WTC11 (cell line): ENCODE measurements around the gene C19orf73. TPM values are rescaled to one million over a fixed set of nuclear protein-coding genes. Genes with fewer than 3 reads are reported as not detected.

Experiments
- ATAC-seq: fragments of 200-7000 bp; cut with Tn5 transposase; 2 replicates; pipeline ENCODE4 v1.10.0; 2021; ENCODE audit warnings: mild to moderate bottlenecking, moderate library complexity
- CTCF ChIA-PET: fragments of 300-600 bp; sonication (Branson Sonifier 250); formaldehyde crosslinking; loops from one replicate; lab custom pipeline; 2021; ENCODE audit warnings: antibody characterized with exemption; lab: Charles Lee
- POLR2A ChIA-PET: fragments of 350-600 bp; sonication (Branson Sonifier 250); formaldehyde crosslinking; loops from one replicate; lab custom pipeline; 2021; ENCODE audit warnings: antibody characterized with exemption; lab: Charles Lee
- DNase-seq: peaks from one replicate; pipeline ENCODE4 v3.0.0; 2021; ENCODE audit warnings: low spot score
- H3K27ac Mint-ChIP-seq: 2 replicates; pipeline ENCODE4 v1.8.0; 2021; ENCODE audit warnings: mixed read lengths
- H3K27me3 Mint-ChIP-seq: 2 replicates; pipeline ENCODE4 v1.8.0; 2021; ENCODE audit warnings: low read depth, mild to moderate bottlenecking, moderate library complexity, mixed read lengths
- H3K36me3 Mint-ChIP-seq: 2 replicates; pipeline ENCODE4 v1.8.0; 2021; ENCODE audit warnings: mixed read lengths
- H3K4me1 Mint-ChIP-seq: 2 replicates; pipeline ENCODE4 v1.8.0; 2022; ENCODE audit warnings: mixed read lengths
- H3K4me3 Mint-ChIP-seq: 2 replicates; pipeline ENCODE4 v1.8.0; 2021; ENCODE audit warnings: mild to moderate bottlenecking, moderate library complexity, mixed read lengths
- H3K9me3 Mint-ChIP-seq: 2 replicates; pipeline ENCODE4 v1.8.0; 2021; ENCODE audit warnings: mixed read lengths
- ATF1 ChIP-seq: sonication (generic); formaldehyde crosslinking; IDR thresholded peaks from 2 replicates; pipeline ENCODE4 v1.8.1; 2023; ENCODE audit warnings: mild to moderate bottlenecking, moderate library complexity, missing genetic modification reagents
- CREM ChIP-seq: sonication (generic); formaldehyde crosslinking; IDR thresholded peaks from 2 replicates; pipeline ENCODE4 v1.8.1; 2022; ENCODE audit warnings: mild to moderate bottlenecking, missing genetic modification reagents, moderate library complexity
- EMX1 ChIP-seq: fragments of 250-450 bp; sonication (Bioruptor Pico); IDR thresholded peaks from 2 replicates; pipeline ENCODE4 v1.8.0; 2021; ENCODE audit warnings: mild to moderate bottlenecking
- JUN ChIP-seq: sonication (generic); formaldehyde crosslinking; IDR thresholded peaks from 2 replicates; pipeline ENCODE4 v1.8.0; 2023; ENCODE audit warnings: mild to moderate bottlenecking, missing genetic modification reagents
- KAT7 ChIP-seq: sonication (generic); formaldehyde crosslinking; IDR thresholded peaks from 2 replicates; pipeline ENCODE4 v1.8.1; 2023; ENCODE audit warnings: missing genetic modification reagents, mild to moderate bottlenecking, borderline replicate concordance
- NFYB ChIP-seq: sonication (generic); formaldehyde crosslinking; conservative IDR thresholded peaks from 2 replicates; pipeline ENCODE4 v1.8.0; 2022; ENCODE audit warnings: low read depth, missing genetic modification reagents
- OVOL2 ChIP-seq: fragments of 250-450 bp; sonication (Bioruptor Pico); IDR thresholded peaks from 2 replicates; pipeline ENCODE4 v1.9.0; 2021; ENCODE audit warnings: mild to moderate bottlenecking, borderline replicate concordance
- RORB ChIP-seq: fragments of 250-450 bp; sonication (Bioruptor Pico); IDR thresholded peaks from 2 replicates; pipeline ENCODE4 v1.9.0; 2021; ENCODE audit warnings: mild to moderate bottlenecking
- SMAD3 ChIP-seq: sonication (generic); formaldehyde crosslinking; IDR thresholded peaks from 2 replicates; pipeline ENCODE4 v1.8.0; 2022; ENCODE audit warnings: missing genetic modification reagents, mild to moderate bottlenecking, borderline replicate concordance
- SMAD4 ChIP-seq: sonication (generic); formaldehyde crosslinking; IDR thresholded peaks from 2 replicates; pipeline ENCODE4 v1.8.0; 2022; ENCODE audit warnings: mild to moderate bottlenecking, missing genetic modification reagents
- TEAD1 ChIP-seq: sonication (generic); formaldehyde crosslinking; IDR thresholded peaks from 2 replicates; pipeline ENCODE4 v1.8.0; 2022; ENCODE audit warnings: mild to moderate bottlenecking, missing genetic modification reagents
- TP53 ChIP-seq: sonication (generic); formaldehyde crosslinking; IDR thresholded peaks from 2 replicates; pipeline ENCODE4 v1.8.1; 2023; ENCODE audit warnings: mild to moderate bottlenecking, missing genetic modification reagents
- ZBTB21 ChIP-seq: sonication (generic); formaldehyde crosslinking; IDR thresholded peaks from 2 replicates; pipeline ENCODE4 v1.8.1; 2023; ENCODE audit warnings: mild to moderate bottlenecking, missing genetic modification reagents, borderline replicate concordance
- ZNF263 ChIP-seq: sonication (generic); formaldehyde crosslinking; IDR thresholded peaks from 2 replicates; pipeline ENCODE4 v1.8.1; 2022; ENCODE audit warnings: low read depth, mild to moderate bottlenecking, moderate library complexity, missing genetic modification reagents
- ZNF423 ChIP-seq: fragments of 250-450 bp; sonication (Bioruptor Pico); IDR thresholded peaks from 2 replicates; pipeline ENCODE4 v2.1.2; 2022; ENCODE audit warnings: mild to moderate bottlenecking, moderate library complexity
- ZNF671 ChIP-seq: fragments of 250-450 bp; sonication (Bioruptor Pico); IDR thresholded peaks from 2 replicates; pipeline ENCODE4 v1.8.0; 2021; ENCODE audit warnings: mild to moderate bottlenecking
- total RNA-seq: library from RNA; stranded (reverse); gene quantifications from 3 replicates; pipeline ENCODE4 v1.2.3, GENCODE V29; 2021
- TF ChIP-seq, protein P1 (sequence below): fragments of 250-450 bp; sonication (Bioruptor Pico); IDR thresholded peaks from 2 replicates; pipeline ENCODE4 v1.8.0; 2021; ENCODE audit warnings: mild to moderate bottlenecking
- TF ChIP-seq, protein P2 (sequence below): sonication (generic); formaldehyde crosslinking; IDR thresholded peaks from 2 replicates; pipeline ENCODE4 v1.8.0; 2022; ENCODE audit warnings: mild to moderate bottlenecking, missing genetic modification reagents
- TF ChIP-seq, protein P3 (sequence below): sonication (generic); formaldehyde crosslinking; IDR thresholded peaks from 2 replicates; pipeline ENCODE4 v1.8.0; 2023; ENCODE audit warnings: missing genetic modification reagents, mild to moderate bottlenecking, borderline replicate concordance
- TF ChIP-seq, protein P4 (sequence below): sonication (generic); formaldehyde crosslinking; IDR thresholded peaks from 2 replicates; pipeline ENCODE4 v1.8.1; 2023; ENCODE audit warnings: mild to moderate bottlenecking, missing genetic modification reagents, moderate library complexity
- TF ChIP-seq, protein P5 (sequence below): sonication (generic); formaldehyde crosslinking; IDR thresholded peaks from 2 replicates; pipeline ENCODE4 v1.8.1; 2022; ENCODE audit warnings: mild to moderate bottlenecking, moderate library complexity, missing genetic modification reagents
- TF ChIP-seq, protein P6 (sequence below): fragments of 250-450 bp; sonication (Bioruptor Pico); IDR thresholded peaks from 2 replicates; pipeline ENCODE4 v1.9.0; 2021; ENCODE audit warnings: mild to moderate bottlenecking, borderline replicate concordance

Gene C19orf73
- total RNA-seq, 1 experiment from 2014 or later: 3.2 TPM

DNA sequence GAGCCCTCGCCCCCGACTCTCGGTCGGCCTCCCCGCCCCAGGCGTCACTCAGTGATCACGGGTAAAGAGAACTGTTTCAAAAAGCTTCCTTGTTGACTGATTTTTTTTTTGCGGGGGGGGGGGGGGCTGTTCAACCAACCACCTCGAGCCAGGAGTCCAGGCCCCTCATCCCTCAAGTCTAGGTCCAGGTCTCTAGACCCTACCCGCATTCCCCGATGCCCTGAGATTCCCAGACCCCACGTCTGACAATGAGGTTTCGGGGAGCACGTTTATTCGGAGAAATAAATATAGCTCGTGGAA is 32.0 kb upstream of the C19orf73 start:
- peaks cover 60% of the 10 kb centered on the region for H3K27me3 Mint-ChIP-seq
- ChIA-PET CTCF (interaction anchor here (0.5 to 7.9 kb wide), 15 partner anchors 11 to 211 kb away, joined by 3 to 98 read pairs (median 5); partner anchors contain the start of genes GYS1, RUVBL2 and TEAD2), POLR2A (interaction anchor here (0.6 to 1.4 kb wide), 6 partner anchors 19 to 345 kb away, joined by 3 to 6 read pairs (median 4); partner anchors contain the start of genes BAX and RPS11)
- ATAC-seq (no peak), DNase-seq (no peak)
- H3K36me3 Mint-ChIP-seq: peaks cover 9% of the 10 kb centered on the region
- H3K4me1 Mint-ChIP-seq: peaks cover 37% of the 10 kb centered on the region
- H3K4me3 Mint-ChIP-seq: peak overlapping the region; percentile 92
- H3K27ac Mint-ChIP-seq: no peak overlapping the region
- no peak for TF ChIP-seq KAT7 (CRISPR knock-in tag)
- TF ChIP-seq ATF1 (CRISPR knock-in tag): no peak
- TF ChIP-seq ZNF263 (CRISPR knock-in tag): no peak
- TF ChIP-seq OVOL2 (CRISPR knock-in tag): no peak
- TF ChIP-seq, protein P1, sequence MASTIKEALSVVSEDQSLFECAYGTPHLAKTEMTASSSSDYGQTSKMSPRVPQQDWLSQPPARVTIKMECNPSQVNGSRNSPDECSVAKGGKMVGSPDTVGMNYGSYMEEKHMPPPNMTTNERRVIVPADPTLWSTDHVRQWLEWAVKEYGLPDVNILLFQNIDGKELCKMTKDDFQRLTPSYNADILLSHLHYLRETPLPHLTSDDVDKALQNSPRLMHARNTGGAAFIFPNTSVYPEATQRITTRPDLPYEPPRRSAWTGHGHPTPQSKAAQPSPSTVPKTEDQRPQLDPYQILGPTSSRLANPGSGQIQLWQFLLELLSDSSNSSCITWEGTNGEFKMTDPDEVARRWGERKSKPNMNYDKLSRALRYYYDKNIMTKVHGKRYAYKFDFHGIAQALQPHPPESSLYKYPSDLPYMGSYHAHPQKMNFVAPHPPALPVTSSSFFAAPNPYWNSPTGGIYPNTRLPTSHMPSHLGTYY (CRISPR knock-in tag): no peak
- TF ChIP-seq, protein P2, sequence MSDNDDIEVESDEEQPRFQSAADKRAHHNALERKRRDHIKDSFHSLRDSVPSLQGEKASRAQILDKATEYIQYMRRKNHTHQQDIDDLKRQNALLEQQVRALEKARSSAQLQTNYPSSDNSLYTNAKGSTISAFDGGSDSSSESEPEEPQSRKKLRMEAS: no peak
- TF ChIP-seq JUN (CRISPR knock-in tag): no peak
- TF ChIP-seq ZBTB21 (CRISPR knock-in tag): no peak
- no peak for TF ChIP-seq SMAD3 (CRISPR knock-in tag)
- no peak for TF ChIP-seq EMX1 (CRISPR knock-in tag)
- TF ChIP-seq SMAD4 (CRISPR knock-in tag): no peak
- TF ChIP-seq CREM: no peak
- no peak for TF ChIP-seq RORB (CRISPR knock-in tag)
- peaks cover 14% of the 10 kb centered on the region for H3K9me3 Mint-ChIP-seq

DNA sequence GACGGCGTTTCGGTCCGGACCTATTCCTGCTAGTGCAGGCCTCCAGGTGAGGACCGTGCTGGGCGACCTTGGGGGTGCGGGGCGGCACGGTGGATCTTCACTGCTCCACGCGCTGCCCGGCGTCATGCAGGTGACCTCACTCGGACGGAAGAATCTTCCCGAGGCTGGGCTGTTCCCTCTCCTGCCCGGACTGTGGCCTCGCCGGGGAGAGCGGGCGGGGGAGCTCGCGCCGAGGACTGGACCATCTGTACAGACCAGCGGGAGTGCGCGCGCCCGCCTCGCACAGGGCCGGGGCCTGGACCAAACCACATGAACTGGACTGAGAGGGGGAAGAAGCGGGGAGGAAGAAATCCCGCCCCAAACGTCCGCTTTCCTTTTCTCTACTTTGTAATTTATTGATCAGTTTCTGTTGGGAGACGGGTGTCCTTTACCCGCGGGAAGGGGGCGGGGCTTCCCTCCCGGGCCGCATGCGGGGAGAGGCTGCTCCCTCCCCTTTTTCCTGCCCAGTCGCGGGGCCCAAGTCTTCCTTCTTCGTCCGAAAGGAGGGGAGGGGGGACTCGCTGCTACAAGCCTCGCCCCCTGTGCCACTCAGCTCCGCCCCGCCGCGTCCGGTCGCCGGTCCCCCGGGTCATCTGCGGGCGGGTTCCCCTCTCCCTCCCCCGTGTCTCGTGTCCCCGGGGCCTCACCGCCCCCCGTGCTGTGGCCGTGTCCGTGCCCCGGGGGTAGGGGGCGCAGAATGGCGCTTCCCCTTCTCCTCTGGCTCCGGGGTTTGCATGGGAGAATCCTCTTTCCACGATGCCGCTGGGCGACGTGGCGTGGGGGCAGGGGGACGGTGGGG is 31.4 kb upstream of the C19orf73 start:
- Mint-ChIP-seq H3K4me3 (peak overlapping the region; percentile 92), H3K27me3 (peaks cover 55% of the 10 kb centered on the region), H3K27ac (peak overlapping the region; percentile 91), H3K9me3 (peaks cover 14% of the 10 kb centered on the region), H3K36me3 (peaks cover 9% of the 10 kb centered on the region), H3K4me1 (peaks cover 36% of the 10 kb centered on the region)
- ChIA-PET CTCF (interaction anchor here (0.5 to 7.9 kb wide), 15 partner anchors 11 to 157 kb away, joined by 3 to 98 read pairs (median 8); partner anchors contain the start of genes GYS1, LIN7B and RUVBL2), POLR2A (interaction anchor here (0.6 to 2.5 kb wide), 11 partner anchors 14 to 345 kb away, joined by 3 to 8 read pairs (median 4); partner anchors contain the start of genes BAX, GYS1, LIN7B and RPS11)
- DNase-seq (peak; percentile 83), ATAC-seq (peak; percentile 2; the same call in 1 of the 2 replicates)
- TF ChIP-seq, protein P3, sequence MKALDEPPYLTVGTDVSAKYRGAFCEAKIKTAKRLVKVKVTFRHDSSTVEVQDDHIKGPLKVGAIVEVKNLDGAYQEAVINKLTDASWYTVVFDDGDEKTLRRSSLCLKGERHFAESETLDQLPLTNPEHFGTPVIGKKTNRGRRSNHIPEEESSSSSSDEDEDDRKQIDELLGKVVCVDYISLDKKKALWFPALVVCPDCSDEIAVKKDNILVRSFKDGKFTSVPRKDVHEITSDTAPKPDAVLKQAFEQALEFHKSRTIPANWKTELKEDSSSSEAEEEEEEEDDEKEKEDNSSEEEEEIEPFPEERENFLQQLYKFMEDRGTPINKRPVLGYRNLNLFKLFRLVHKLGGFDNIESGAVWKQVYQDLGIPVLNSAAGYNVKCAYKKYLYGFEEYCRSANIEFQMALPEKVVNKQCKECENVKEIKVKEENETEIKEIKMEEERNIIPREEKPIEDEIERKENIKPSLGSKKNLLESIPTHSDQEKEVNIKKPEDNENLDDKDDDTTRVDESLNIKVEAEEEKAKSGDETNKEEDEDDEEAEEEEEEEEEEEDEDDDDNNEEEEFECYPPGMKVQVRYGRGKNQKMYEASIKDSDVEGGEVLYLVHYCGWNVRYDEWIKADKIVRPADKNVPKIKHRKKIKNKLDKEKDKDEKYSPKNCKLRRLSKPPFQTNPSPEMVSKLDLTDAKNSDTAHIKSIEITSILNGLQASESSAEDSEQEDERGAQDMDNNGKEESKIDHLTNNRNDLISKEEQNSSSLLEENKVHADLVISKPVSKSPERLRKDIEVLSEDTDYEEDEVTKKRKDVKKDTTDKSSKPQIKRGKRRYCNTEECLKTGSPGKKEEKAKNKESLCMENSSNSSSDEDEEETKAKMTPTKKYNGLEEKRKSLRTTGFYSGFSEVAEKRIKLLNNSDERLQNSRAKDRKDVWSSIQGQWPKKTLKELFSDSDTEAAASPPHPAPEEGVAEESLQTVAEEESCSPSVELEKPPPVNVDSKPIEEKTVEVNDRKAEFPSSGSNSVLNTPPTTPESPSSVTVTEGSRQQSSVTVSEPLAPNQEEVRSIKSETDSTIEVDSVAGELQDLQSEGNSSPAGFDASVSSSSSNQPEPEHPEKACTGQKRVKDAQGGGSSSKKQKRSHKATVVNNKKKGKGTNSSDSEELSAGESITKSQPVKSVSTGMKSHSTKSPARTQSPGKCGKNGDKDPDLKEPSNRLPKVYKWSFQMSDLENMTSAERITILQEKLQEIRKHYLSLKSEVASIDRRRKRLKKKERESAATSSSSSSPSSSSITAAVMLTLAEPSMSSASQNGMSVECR (CRISPR knock-in tag): peak; percentile 56; the same call in 1 of the 2 replicates
- TF ChIP-seq ZNF423 (no peak), TEAD1 (CRISPR knock-in tag) (peak; percentile 54; the same call in 1 of the 2 replicates), SMAD4 (CRISPR knock-in tag) (0 out of 2 replicates have a peak, but pooled peaks have one; percentile 30), NFYB (no peak), ZNF671 (CRISPR knock-in tag) (0 out of 2 replicates have a peak, but pooled peaks have one; percentile 16), TP53 (CRISPR knock-in tag) (0 out of 2 replicates have a peak, but pooled peaks have one; percentile 42)
- TF ChIP-seq, protein P4, sequence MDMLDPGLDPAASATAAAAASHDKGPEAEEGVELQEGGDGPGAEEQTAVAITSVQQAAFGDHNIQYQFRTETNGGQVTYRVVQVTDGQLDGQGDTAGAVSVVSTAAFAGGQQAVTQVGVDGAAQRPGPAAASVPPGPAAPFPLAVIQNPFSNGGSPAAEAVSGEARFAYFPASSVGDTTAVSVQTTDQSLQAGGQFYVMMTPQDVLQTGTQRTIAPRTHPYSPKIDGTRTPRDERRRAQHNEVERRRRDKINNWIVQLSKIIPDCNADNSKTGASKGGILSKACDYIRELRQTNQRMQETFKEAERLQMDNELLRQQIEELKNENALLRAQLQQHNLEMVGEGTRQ (CRISPR knock-in tag): 0 out of 2 replicates have a peak, but pooled peaks have one; percentile 23
- TF ChIP-seq, protein P5, sequence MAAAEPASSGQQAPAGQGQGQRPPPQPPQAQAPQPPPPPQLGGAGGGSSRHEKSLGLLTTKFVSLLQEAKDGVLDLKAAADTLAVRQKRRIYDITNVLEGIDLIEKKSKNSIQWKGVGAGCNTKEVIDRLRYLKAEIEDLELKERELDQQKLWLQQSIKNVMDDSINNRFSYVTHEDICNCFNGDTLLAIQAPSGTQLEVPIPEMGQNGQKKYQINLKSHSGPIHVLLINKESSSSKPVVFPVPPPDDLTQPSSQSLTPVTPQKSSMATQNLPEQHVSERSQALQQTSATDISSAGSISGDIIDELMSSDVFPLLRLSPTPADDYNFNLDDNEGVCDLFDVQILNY (CRISPR knock-in tag): peak; percentile 2; the same call in 1 of the 2 replicates
- TF ChIP-seq, protein P6, sequence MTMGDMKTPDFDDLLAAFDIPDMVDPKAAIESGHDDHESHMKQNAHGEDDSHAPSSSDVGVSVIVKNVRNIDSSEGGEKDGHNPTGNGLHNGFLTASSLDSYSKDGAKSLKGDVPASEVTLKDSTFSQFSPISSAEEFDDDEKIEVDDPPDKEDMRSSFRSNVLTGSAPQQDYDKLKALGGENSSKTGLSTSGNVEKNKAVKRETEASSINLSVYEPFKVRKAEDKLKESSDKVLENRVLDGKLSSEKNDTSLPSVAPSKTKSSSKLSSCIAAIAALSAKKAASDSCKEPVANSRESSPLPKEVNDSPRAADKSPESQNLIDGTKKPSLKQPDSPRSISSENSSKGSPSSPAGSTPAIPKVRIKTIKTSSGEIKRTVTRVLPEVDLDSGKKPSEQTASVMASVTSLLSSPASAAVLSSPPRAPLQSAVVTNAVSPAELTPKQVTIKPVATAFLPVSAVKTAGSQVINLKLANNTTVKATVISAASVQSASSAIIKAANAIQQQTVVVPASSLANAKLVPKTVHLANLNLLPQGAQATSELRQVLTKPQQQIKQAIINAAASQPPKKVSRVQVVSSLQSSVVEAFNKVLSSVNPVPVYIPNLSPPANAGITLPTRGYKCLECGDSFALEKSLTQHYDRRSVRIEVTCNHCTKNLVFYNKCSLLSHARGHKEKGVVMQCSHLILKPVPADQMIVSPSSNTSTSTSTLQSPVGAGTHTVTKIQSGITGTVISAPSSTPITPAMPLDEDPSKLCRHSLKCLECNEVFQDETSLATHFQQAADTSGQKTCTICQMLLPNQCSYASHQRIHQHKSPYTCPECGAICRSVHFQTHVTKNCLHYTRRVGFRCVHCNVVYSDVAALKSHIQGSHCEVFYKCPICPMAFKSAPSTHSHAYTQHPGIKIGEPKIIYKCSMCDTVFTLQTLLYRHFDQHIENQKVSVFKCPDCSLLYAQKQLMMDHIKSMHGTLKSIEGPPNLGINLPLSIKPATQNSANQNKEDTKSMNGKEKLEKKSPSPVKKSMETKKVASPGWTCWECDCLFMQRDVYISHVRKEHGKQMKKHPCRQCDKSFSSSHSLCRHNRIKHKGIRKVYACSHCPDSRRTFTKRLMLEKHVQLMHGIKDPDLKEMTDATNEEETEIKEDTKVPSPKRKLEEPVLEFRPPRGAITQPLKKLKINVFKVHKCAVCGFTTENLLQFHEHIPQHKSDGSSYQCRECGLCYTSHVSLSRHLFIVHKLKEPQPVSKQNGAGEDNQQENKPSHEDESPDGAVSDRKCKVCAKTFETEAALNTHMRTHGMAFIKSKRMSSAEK (CRISPR knock-in tag): no peak
